HepG2 (cell line): ENCODE results near the gene TMEM217. TPM values are rescaled to one million over a fixed set of nuclear protein-coding genes. Genes with fewer than 3 reads are reported as not detected.

Experiments
- ARID4A ChIP-seq: sonication (generic); formaldehyde crosslinking; IDR thresholded peaks from 2 replicates; pipeline ENCODE4 v1.5.0; 2020; ENCODE audit warnings: mild to moderate bottlenecking, missing genetic modification reagents, borderline replicate concordance
- CBX1 ChIP-seq: IDR thresholded peaks from one replicate; pipeline ENCODE4 v1.6.1; 2016; ENCODE audit warnings: antibody characterized with exemption, low read depth
- ETV5 ChIP-seq: IDR thresholded peaks from 2 replicates; pipeline ENCODE4 v1.6.1; 2018; ENCODE audit warnings: missing biosample characterization, missing genetic modification reagents, inconsistent platforms, borderline replicate concordance
- EZH2 ChIP-seq: conservative IDR thresholded peaks from 2 replicates; pipeline ENCODE4 v1.6.1; 2012; ENCODE audit warnings: mild to moderate bottlenecking, low read depth, low read length, moderate library complexity
- FOXC1 ChIP-seq: sonication (generic); formaldehyde crosslinking; IDR thresholded peaks from 2 replicates; pipeline ENCODE4 v1.8.0; 2022; ENCODE audit warnings: mild to moderate bottlenecking, missing genetic modification reagents, borderline replicate concordance
- FOXO1 ChIP-seq: sonication (generic); formaldehyde crosslinking; IDR thresholded peaks from 2 replicates; pipeline ENCODE4 v1.4.0; 2020; ENCODE audit warnings: missing genetic modification reagents
- GLI4 ChIP-seq: sonication (generic); formaldehyde crosslinking; IDR thresholded peaks from 2 replicates; pipeline ENCODE4 v1.5.1; 2020; ENCODE audit warnings: missing genetic modification reagents, mild to moderate bottlenecking, moderate library complexity, borderline replicate concordance
- MATR3 ChIP-seq: sonication (generic); formaldehyde crosslinking; IDR thresholded peaks from 2 replicates; pipeline ENCODE4 v1.4.0; 2020; ENCODE audit warnings: missing genetic modification reagents
- MTF1 ChIP-seq: sonication (generic); formaldehyde crosslinking; IDR thresholded peaks from 2 replicates; pipeline ENCODE4 v1.5.0; 2020; ENCODE audit warnings: missing genetic modification reagents
- MYNN ChIP-seq: sonication (generic); formaldehyde crosslinking; IDR thresholded peaks from 2 replicates; pipeline ENCODE4 v1.4.0; 2020; ENCODE audit warnings: mild to moderate bottlenecking, low read depth, missing genetic modification reagents
- NR1H2 ChIP-seq: sonication (generic); formaldehyde crosslinking; IDR thresholded peaks from 2 replicates; pipeline ENCODE4 v1.8.1; 2022; ENCODE audit warnings: low read depth, missing genetic modification reagents, borderline replicate concordance
- ZNF10 ChIP-seq: sonication (generic); formaldehyde crosslinking; IDR thresholded peaks from 2 replicates; pipeline ENCODE4 v1.4.0; 2020; ENCODE audit warnings: mild to moderate bottlenecking, low read depth, missing genetic modification reagents, borderline replicate concordance
- ZNF263 ChIP-seq: sonication (generic); formaldehyde crosslinking; IDR thresholded peaks from 2 replicates; pipeline ENCODE4 v1.4.0; 2020; ENCODE audit warnings: missing genetic modification reagents
- ZNF530 ChIP-seq: sonication (generic); formaldehyde crosslinking; IDR thresholded peaks from 2 replicates; pipeline ENCODE4 v1.5.0; 2020; ENCODE audit warnings: low read depth, mild to moderate bottlenecking, missing genetic modification reagents
- ZNF547 ChIP-seq: sonication (generic); formaldehyde crosslinking; IDR thresholded peaks from 2 replicates; pipeline ENCODE4 v1.5.1; 2020; ENCODE audit warnings: mild to moderate bottlenecking, missing genetic modification reagents
- ZNF577 ChIP-seq: sonication (generic); formaldehyde crosslinking; IDR thresholded peaks from 2 replicates; pipeline ENCODE4 v1.4.0; 2020; ENCODE audit warnings: mild to moderate bottlenecking, low read depth, missing genetic modification reagents, borderline replicate concordance
- ZNF703 ChIP-seq: sonication (generic); formaldehyde crosslinking; IDR thresholded peaks from 2 replicates; pipeline ENCODE4 v1.5.1; 2020; ENCODE audit warnings: missing genetic modification reagents, mild to moderate bottlenecking, moderate library complexity, borderline replicate concordance
- polyA plus RNA-seq, 8 experiments: library from polyadenylated mRNA; depleted of rRNA in 3 of 8; stranded (reverse) in 7 of 8; unstranded in 1 of 8; fragments of >200 nt; fragmentation: Illumina TruSeq in 4 of 8; extraction: Trizol in 4 of 8; gene quantifications; 2 replicates each; pipeline versions ENCODE4 v1.2.1 to v1.2.3, GENCODE V29; 2011 to 2016; ENCODE audit warnings: low read depth in 4 of 8, missing spikeins in 1 of 8, mixed read lengths in 1 of 8; ENCODE audit not compliant: insufficient read depth in 1 of 8
- total RNA-seq, 5 experiments: library from RNA; depleted of rRNA; stranded (reverse); fragments of >200 nt; fragmentation: Illumina TruSeq; extraction: Trizol; gene quantifications; 2 replicates each; pipeline ENCODE4 v1.2.3, GENCODE V29; 2016; ENCODE audit warnings: low read depth in 1 of 5
- TF ChIP-seq, protein P1 (sequence below): sonication (generic); formaldehyde crosslinking; IDR thresholded peaks from 2 replicates; pipeline ENCODE4 v1.8.1; 2022; ENCODE audit warnings: mild to moderate bottlenecking, missing genetic modification reagents
- TF ChIP-seq, protein P2 (sequence below): IDR thresholded peaks from 2 replicates; pipeline ENCODE4 v1.6.1; 2016; ENCODE audit warnings: missing compliant biosample characterization, missing genetic modification reagents, borderline replicate concordance
- TF ChIP-seq, protein P3 (sequence below): sonication (generic); formaldehyde crosslinking; IDR thresholded peaks from 2 replicates; pipeline ENCODE4 v1.5.0; 2020; ENCODE audit warnings: mild to moderate bottlenecking, missing genetic modification reagents

The TMEM217 gene
- total and polyA plus RNA-seq, 2 of the 13 experiments (the other 11 are each of a cell fraction or from before 2014, with no cell fraction given): 2.3 to 3.4 TPM

DNA sequence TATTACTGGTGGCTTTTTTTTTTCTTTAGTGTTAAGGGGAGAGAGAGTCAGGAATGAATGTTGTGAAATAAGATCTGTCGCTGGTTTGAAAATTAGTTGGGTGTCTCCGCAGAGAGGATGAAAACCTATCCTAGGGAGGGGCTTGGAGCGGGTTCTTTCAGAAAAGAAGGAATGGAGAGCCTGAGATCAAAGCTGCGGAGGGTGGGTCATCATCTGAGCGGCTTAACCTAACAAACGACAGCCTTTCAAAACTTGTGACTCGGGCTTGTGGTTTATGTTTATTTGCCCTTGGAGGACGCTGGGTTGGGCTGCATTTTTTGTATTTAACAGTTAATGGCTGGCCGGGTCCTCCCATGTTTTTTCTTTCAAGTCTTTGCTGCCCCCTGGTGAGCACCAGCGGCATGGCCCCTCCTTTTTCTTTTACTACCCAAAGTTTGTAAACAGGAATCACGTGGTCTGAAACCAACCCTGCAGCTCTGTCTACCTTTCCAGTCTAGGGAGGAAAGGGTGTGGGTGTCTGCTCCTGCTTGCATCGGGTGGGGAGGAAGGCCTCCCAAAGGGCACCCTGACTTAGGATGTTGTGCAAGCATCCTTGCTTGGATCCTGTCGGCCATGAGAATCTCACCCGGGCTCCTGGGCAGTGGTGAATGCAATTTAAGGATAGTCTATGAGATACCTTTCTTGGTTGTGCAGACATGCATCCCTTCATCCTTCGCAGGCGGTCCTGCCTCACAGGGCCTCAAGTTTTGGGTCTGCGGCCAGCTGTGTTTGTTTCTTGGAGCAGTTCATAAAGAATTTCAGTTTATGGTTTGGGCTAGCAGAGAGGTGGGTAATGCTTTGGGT is 85.8 kb downstream of the TMEM217 start (continued):
- TF ChIP-seq, protein P1, sequence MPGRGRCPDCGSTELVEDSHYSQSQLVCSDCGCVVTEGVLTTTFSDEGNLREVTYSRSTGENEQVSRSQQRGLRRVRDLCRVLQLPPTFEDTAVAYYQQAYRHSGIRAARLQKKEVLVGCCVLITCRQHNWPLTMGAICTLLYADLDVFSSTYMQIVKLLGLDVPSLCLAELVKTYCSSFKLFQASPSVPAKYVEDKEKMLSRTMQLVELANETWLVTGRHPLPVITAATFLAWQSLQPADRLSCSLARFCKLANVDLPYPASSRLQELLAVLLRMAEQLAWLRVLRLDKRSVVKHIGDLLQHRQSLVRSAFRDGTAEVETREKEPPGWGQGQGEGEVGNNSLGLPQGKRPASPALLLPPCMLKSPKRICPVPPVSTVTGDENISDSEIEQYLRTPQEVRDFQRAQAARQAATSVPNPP: no peak; the same call in none of the 2 replicates
- TF ChIP-seq EZH2 (no peak), NR1H2 (CRISPR knock-in tag) (no peak), ZNF10 (CRISPR knock-in tag) (no peak), FOXO1 (peak; percentile 87), ZNF577 (no peak), MATR3 (CRISPR knock-in tag) (no peak), ZNF547 (CRISPR knock-in tag) (no peak), FOXC1 (CRISPR knock-in tag) (peak; percentile 51; the same call in 1 of the 2 replicates), ETV5 (CRISPR knock-in tag) (peak; percentile 53; the same call in 1 of the 2 replicates), GLI4 (CRISPR knock-in tag) (no peak), MYNN (no peak), MTF1 (CRISPR knock-in tag) (no peak), CBX1 (no peak), ZNF263 (peak; percentile 71), ZNF703 (CRISPR knock-in tag) (no peak), ZNF530 (CRISPR knock-in tag) (no peak), ARID4A (CRISPR knock-in tag) (peak; percentile 81)
- TF ChIP-seq, protein P2, sequence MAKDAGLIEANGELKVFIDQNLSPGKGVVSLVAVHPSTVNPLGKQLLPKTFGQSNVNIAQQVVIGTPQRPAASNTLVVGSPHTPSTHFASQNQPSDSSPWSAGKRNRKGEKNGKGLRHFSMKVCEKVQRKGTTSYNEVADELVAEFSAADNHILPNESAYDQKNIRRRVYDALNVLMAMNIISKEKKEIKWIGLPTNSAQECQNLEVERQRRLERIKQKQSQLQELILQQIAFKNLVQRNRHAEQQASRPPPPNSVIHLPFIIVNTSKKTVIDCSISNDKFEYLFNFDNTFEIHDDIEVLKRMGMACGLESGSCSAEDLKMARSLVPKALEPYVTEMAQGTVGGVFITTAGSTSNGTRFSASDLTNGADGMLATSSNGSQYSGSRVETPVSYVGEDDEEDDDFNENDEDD (CRISPR knock-in tag): peak; percentile 34; the same call in 1 of the 2 replicates
- TF ChIP-seq, protein P3, sequence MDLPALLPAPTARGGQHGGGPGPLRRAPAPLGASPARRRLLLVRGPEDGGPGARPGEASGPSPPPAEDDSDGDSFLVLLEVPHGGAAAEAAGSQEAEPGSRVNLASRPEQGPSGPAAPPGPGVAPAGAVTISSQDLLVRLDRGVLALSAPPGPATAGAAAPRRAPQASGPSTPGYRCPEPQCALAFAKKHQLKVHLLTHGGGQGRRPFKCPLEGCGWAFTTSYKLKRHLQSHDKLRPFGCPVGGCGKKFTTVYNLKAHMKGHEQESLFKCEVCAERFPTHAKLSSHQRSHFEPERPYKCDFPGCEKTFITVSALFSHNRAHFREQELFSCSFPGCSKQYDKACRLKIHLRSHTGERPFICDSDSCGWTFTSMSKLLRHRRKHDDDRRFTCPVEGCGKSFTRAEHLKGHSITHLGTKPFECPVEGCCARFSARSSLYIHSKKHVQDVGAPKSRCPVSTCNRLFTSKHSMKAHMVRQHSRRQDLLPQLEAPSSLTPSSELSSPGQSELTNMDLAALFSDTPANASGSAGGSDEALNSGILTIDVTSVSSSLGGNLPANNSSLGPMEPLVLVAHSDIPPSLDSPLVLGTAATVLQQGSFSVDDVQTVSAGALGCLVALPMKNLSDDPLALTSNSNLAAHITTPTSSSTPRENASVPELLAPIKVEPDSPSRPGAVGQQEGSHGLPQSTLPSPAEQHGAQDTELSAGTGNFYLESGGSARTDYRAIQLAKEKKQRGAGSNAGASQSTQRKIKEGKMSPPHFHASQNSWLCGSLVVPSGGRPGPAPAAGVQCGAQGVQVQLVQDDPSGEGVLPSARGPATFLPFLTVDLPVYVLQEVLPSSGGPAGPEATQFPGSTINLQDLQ (CRISPR knock-in tag): peak; percentile 67
